IPS-20b (cell line): ENCODE measurements around the gene MLLT1.

Experiments used
- H3K27ac ChIP-seq: one replicate; pipeline ENCODE4 v1.5.1; 2013; ENCODE audit warnings: low read length
- H3K27me3 ChIP-seq: 2 replicates; pipeline ENCODE4 v1.6.1; 2013; ENCODE audit warnings: mild to moderate bottlenecking, low read length, inconsistent platforms; ENCODE audit not compliant: insufficient read depth
- H3K36me3 ChIP-seq: 2 replicates; pipeline ENCODE4 v1.6.1; 2013; ENCODE audit warnings: low read depth, mild to moderate bottlenecking, inconsistent platforms, low read length, moderate library complexity; ENCODE audit not compliant: insufficient read depth
- H3K4me1 ChIP-seq: 2 replicates; pipeline ENCODE4 v1.6.1; 2013; ENCODE audit warnings: mild to moderate bottlenecking, control low read depth, inconsistent platforms, low read length, moderate library complexity; ENCODE audit not compliant: insufficient read depth
- H3K4me3 ChIP-seq: 2 replicates; pipeline ENCODE4 v1.5.1; 2013; ENCODE audit warnings: mild to moderate bottlenecking, low read length, inconsistent platforms
- H3K9ac ChIP-seq: 2 replicates; pipeline ENCODE4 v1.6.1; 2013; ENCODE audit warnings: low read depth, mild to moderate bottlenecking, inconsistent platforms, low read length, moderate library complexity
- H3K9me3 ChIP-seq: 2 replicates; pipeline ENCODE4 v1.6.1; 2013; ENCODE audit warnings: mild to moderate bottlenecking, low read depth, low read length, inconsistent platforms; ENCODE audit not compliant: insufficient read depth

Gene MLLT1

GRCh38 chr19:6222884-6223283 is 56.9 kb downstream of the MLLT1 start:
- Histone ChIP-seq H3K27me3 (no peaks in the 10 kb centered on the region), H3K27ac (no peak overlapping the region), H3K4me1 (no peaks in the 10 kb centered on the region), H3K9me3 (no peaks in the 10 kb centered on the region), H3K9ac (no peak overlapping the region), H3K36me3 (peaks cover 34% of the 10 kb centered on the region), H3K4me3 (no peak overlapping the region)

GRCh38 chr19:6221878-6222746 is 57.7 kb downstream of the MLLT1 start:
- no peak overlapping the region for H3K4me3 ChIP-seq
- peaks cover 7% of the 10 kb centered on the region; the same call in 1 of the 2 replicates for H3K4me1 ChIP-seq
- H3K36me3 ChIP-seq = peaks cover 34% of the 10 kb centered on the region
- no peaks in the 10 kb centered on the region for H3K27me3 ChIP-seq
- H3K9me3 ChIP-seq = no peaks in the 10 kb centered on the region
- no peak overlapping the region for H3K9ac ChIP-seq
- no peak overlapping the region for H3K27ac ChIP-seq

GRCh38 chr19:6221220-6221877 is 58.4 kb downstream of the MLLT1 start:
- Histone ChIP-seq H3K27ac (no peak overlapping the region), H3K4me3 (no peak overlapping the region), H3K9ac (no peak overlapping the region), H3K36me3 (peaks cover 26% of the 10 kb centered on the region), H3K9me3 (no peaks in the 10 kb centered on the region), H3K4me1 (peaks cover 8% of the 10 kb centered on the region; the same call in 1 of the 2 replicates), H3K27me3 (no peaks in the 10 kb centered on the region)

GRCh38 chr19:6220385-6221191 is 59.2 kb downstream of the MLLT1 start:
- peaks cover 8% of the 10 kb centered on the region; the same call in 1 of the 2 replicates for H3K4me1 ChIP-seq
- no peak overlapping the region for H3K9ac ChIP-seq
- no peak overlapping the region for H3K4me3 ChIP-seq
- no peaks in the 10 kb centered on the region for H3K27me3 ChIP-seq
- H3K27ac ChIP-seq = no peak overlapping the region
- peaks cover 19% of the 10 kb centered on the region for H3K36me3 ChIP-seq
- no peaks in the 10 kb centered on the region for H3K9me3 ChIP-seq

- H3K9me3 ChIP-seq = no peaks in the 10 kb centered on the region
- no peak overlapping the region for H3K27ac ChIP-seq
- H3K36me3 ChIP-seq = peaks cover 11% of the 10 kb centered on the region
- peaks cover 8% of the 10 kb centered on the region; the same call in 1 of the 2 replicates for H3K4me1 ChIP-seq
- H3K9ac ChIP-seq = no peak overlapping the region
- H3K27me3 ChIP-seq = no peaks in the 10 kb centered on the region
- H3K4me3 ChIP-seq = no peak overlapping the region
These were observed 60.0 kb downstream of the MLLT1 start for GRCh38 chr19:6219586-6220290.

GRCh38 chr19:6219147-6219525 is 60.6 kb downstream of the MLLT1 start:
- H3K9ac ChIP-seq = no peak overlapping the region
- H3K27me3 ChIP-seq = no peaks in the 10 kb centered on the region
- H3K9me3 ChIP-seq = no peaks in the 10 kb centered on the region
- no peak overlapping the region for H3K4me3 ChIP-seq
- no peak overlapping the region for H3K27ac ChIP-seq
- H3K4me1 ChIP-seq = peaks cover 8% of the 10 kb centered on the region; the same call in 1 of the 2 replicates
- H3K36me3 ChIP-seq = peaks cover 11% of the 10 kb centered on the region

- Histone ChIP-seq H3K27ac (no peak overlapping the region), H3K9ac (no peak overlapping the region; the same call in 1 of the 2 replicates), H3K9me3 (no peaks in the 10 kb centered on the region), H3K36me3 (peaks cover 11% of the 10 kb centered on the region), H3K4me3 (no peak overlapping the region), H3K4me1 (peaks cover 8% of the 10 kb centered on the region; the same call in 1 of the 2 replicates), H3K27me3 (no peaks in the 10 kb centered on the region)
These were observed 61.2 kb downstream of the MLLT1 start for GRCh38 chr19:6218491-6219146.

- peaks cover 8% of the 10 kb centered on the region; the same call in 1 of the 2 replicates for H3K4me1 ChIP-seq
- H3K36me3 ChIP-seq = peaks cover 14% of the 10 kb centered on the region
- no peak overlapping the region for H3K4me3 ChIP-seq
- H3K27me3 ChIP-seq = no peaks in the 10 kb centered on the region
- H3K9ac ChIP-seq = peak overlapping the region; percentile 53; the same call in 1 of the 2 replicates
- H3K9me3 ChIP-seq = no peaks in the 10 kb centered on the region
- peak overlapping the region; percentile 67 for H3K27ac ChIP-seq
These were observed 61.9 kb downstream of the MLLT1 start for GRCh38 chr19:6217752-6218334.

GRCh38 chr19:6216996-6217751 is 62.6 kb downstream of the MLLT1 start:
- Histone ChIP-seq H3K27ac (peak overlapping the region; percentile 67), H3K27me3 (no peaks in the 10 kb centered on the region), H3K9me3 (no peaks in the 10 kb centered on the region), H3K36me3 (peaks cover 16% of the 10 kb centered on the region), H3K4me3 (peak overlapping the region; percentile 26; the same call in 1 of the 2 replicates), H3K4me1 (peaks cover 8% of the 10 kb centered on the region; the same call in 1 of the 2 replicates), H3K9ac (peak overlapping the region; percentile 53; the same call in 1 of the 2 replicates)
